ENCODE results near the gene BPIFB4.
"Not testable (repeated sequence)": the region's sequence is repeated elsewhere in the genome, so short reads cannot be mapped to it uniquely, and the experiment has no call there.

The BPIFB4 gene

GRCh38 chr20:33122297-33122696, 42.9 kb downstream of the BPIFB4 start:
- not testable (repeated sequence) for DNase-seq

GRCh38 chr20:33124261-33124660, 44.8 kb downstream of the BPIFB4 start:
- DNase-seq = no peak

GRCh38 chr20:33124994-33125393, 45.6 kb downstream of the BPIFB4 start:
- DNase-seq = no peak

DNA sequence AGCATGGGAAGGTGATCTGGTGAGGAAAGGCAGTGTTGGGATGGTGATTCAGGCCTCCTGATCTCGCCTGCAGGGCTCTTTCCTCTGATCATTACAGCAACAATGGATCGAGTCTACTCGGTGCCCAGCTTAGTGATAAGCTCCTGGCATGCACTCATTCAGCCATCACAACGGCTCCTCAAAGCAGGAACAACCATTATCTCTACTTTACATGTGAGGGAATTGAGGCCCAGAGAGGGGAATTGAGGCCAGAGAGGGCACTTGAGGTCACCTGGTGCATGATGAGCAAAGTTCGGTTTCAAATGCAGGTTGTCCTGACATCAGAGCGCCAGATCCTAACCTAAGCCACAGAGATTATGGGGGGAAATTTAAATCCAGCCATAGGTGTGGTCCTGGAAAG, 46.5 kb downstream of the BPIFB4 start:
- DNase-seq = no peak

DNA sequence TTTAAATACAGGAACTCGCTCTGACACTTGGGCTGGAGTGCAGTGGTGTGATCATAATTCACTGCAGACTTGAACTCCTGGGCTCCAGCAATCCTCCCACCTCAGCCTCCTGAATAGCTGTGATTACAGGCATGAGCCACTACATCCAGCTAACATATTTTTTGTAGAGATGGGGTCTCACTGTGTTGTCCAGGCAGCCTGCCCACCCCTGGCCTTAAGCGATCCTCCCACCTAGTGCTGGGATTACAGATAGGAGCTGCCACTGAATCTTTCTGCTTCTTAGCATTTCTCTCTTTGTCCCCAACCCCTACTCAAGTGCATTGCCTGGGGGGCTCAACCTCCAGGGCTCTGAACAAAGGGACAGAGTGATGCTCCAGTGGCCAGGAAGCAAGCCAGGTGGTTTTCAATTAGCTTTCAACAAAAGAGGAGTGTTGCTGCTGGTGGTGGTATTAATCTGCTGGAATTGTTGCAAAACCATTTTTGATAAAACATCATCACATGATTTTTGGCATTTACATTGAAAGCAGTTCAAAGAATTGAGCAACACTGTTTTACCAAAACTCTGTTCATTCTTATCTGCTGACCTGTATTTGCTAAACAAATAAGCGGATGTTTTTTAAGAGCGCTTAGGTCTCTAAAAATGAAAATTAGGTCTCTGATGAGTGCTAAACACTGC, 48.1 kb downstream of the BPIFB4 start:
- DNase-seq = no peak

DNA sequence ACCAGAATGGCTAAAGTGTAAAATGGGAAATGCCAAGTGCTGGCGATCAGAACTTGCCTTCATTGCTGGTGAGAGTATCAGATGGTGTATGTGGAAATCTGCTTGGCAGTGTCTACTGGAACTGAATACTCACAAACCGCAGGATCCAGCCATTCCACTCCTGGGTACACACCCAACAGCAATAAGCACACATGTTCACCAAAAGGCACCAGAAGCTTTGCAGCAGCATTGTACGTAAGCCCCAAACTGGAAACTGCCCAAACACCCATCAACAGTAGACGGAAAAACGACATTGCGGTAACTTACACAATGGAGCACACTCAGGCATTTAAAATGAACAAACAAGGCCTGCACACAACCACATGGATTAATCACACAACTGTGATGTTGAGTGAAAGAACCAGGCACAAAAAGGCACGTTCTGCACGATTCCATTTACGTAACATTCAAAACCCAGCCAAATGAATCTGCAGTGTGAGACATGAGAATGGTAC, 51.2 kb downstream of the BPIFB4 start:
- no peak for DNase-seq

- no peak for DNase-seq
Observed at GRCh38 chr20:33131949-33132473, 52.6 kb downstream of the BPIFB4 start.

GRCh38 chr20:33132513-33133372, 53.3 kb downstream of the BPIFB4 start:
- no peak for DNase-seq

DNA sequence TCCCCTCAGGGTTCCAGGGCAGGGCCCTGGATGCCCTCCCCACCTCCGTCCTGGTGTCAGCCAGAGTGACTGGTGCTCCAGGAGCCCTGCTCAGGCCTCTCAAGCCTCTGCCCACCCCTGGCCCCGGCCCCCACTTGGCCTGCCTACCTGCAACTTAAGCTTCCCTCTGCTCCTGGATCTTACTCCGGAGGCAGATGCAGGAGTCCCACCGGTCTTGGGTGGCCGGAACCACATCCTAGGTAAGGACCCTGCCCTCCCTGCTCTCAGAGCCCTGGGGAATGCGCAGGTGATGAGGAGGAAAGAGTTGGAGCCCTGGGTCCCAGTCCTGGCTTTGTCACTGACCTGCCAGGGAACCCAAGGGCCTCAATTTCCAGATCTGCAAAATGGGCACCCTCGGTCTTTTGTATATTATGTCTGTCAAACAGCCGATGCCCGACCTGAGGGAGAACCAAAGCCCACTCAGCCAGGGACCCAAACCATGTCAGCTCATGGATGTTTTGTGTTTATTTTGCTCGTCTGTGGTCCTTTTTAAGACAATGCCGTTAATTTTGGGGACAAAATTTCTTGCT, 54.0 kb downstream of the BPIFB4 start:
- no peak for DNase-seq

DNA sequence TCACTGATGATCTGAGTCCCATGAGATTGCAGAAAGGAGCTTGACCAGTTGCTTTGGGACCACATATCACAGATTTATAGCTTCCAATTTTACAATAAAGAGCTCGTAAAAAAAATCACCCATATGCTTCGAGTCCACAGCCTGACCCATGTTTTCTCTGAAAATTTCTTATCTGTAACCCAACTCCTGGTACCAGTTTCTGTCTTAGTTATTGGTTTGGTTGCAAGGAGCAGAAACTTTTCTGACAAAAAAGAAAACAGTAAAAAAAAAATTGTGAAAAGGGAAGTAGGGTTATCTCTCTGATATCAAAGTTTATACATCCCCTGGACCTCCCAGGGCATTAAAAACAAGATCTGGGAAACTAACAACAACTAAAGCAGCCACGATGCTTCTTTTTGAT, 57.8 kb downstream of the BPIFB4 start:
- DNase-seq = no peak

GRCh38 chr20:33139467-33139866, 60.0 kb downstream of the BPIFB4 start:
- no peak for DNase-seq

DNA sequence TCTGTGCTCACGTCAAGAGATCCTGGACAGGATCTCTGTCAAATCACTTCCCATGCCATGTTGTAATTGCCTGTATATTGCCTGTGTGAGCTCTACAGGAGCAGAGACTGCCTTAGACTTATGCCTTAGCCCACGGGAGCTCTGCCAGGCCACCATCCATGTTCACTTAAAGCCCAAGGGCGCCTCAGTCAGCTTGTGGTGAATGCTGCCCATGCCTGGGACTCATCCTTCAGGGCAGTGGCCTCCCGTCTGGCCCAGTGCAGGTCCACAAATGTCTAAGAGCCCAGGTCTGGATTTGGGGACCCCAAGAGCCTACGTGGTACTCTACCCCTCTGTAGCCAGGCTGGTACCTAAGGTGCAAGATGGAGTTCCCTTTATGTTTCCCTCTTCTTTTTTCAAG, 66.1 kb downstream of the BPIFB4 start:
- no peak for DNase-seq

GRCh38 chr20:33147299-33147698, 67.9 kb downstream of the BPIFB4 start:
- DNase-seq = no peak

- DNase-seq = no peak
Observed at GRCh38 chr20:33148040-33148439, 68.6 kb downstream of the BPIFB4 start.

DNA sequence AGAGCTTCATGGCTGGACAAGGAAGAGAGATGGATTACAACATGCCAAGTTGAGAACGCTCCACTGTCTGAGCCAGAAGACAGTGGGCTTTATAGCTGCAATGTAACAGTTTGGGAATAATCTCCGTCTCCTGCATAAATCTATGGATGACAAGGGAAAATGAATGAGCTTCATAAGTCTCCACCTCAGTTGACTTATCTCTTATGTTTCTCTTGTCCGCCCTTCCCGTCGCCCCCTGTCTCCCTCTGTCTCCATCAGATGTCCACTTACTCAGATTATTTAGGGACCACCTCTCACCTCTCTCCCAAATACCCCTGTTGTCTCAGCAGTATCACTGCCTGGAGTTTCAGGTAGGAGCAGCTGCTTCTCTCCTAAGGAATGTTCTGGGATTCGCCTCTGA, 74.8 kb downstream of the BPIFB4 start:
- DNase-seq = no peak

GRCh38 chr20:33158637-33159385, 79.4 kb downstream of the BPIFB4 start:
- DNase-seq = no peak

DNA sequence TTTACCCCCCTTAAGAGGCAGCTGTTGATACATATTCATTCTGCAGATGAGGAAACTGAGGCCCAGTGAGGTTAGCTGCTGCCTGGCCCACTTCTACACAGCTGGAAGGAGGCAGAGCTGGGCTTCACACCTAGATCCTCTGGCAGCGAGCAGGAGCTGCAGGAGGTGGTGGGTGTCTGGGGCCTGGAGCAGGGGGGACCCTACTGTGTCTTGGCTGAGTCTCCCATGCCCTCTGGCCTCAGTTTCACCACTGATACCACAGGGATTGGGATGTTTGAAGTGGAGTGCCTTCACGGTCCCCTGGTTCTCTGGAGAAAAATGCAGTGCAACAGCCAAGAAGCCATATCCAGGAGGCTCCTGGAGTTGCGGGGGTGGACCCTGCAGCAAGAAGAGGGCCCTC, 80.3 kb downstream of the BPIFB4 start:
- DNase-seq = no peak

- no peak for DNase-seq
Observed at GRCh38 chr20:33160681-33161080, 81.2 kb downstream of the BPIFB4 start.

Data from NCI-H446 treated with DMSO at 0.1 percent for 48 hours (cell line).